ENCODE measurements around the gene CHD3. TPM values are rescaled to one million over a fixed set of nuclear protein-coding genes. Genes with fewer than 3 reads are reported as not detected.
"Not testable (repeated sequence)": the region's sequence is repeated elsewhere in the genome, so short reads cannot be mapped to it uniquely, and the experiment has no call there.

The CHD3 gene
- total RNA-seq, 1 donor, result 96.4 TPM

GRCh38 chr17:7855660-7856010 is 33.0 kb upstream of the CHD3 start:
- Histone ChIP-seq H3K4me1 (ENCODE audit: insufficient read depth, low read length) (peaks cover 48% of the 10 kb centered on the region), H3K27me3 (ENCODE audit: insufficient read depth, low read length) (no peaks in the 10 kb centered on the region), H3K4me3 (ENCODE audit: low read length) (no peak overlapping the region), H3K9me3 (ENCODE audit: low read depth, low read length) (no peaks in the 10 kb centered on the region)

GRCh38 chr17:7856011-7856810 is 32.4 kb upstream of the CHD3 start:
- H3K27me3 ChIP-seq (ENCODE audit: insufficient read depth, low read length), result no peaks in the 10 kb centered on the region
- H3K4me3 ChIP-seq (ENCODE audit: low read length), result peak overlapping the region; percentile 52
- peaks cover 43% of the 10 kb centered on the region for H3K4me1 ChIP-seq (ENCODE audit: insufficient read depth, low read length)
- H3K9me3 ChIP-seq (ENCODE audit: low read depth, low read length), result no peaks in the 10 kb centered on the region

GRCh38 chr17:7856811-7857712 is 31.5 kb upstream of the CHD3 start, which contains the start of gene NAA38:
Gene NAA38 (minus strand): TSS chr17:7857559. CDS start chr17:7857463, 96 bp downstream.
- no peaks in the 10 kb centered on the region for H3K9me3 ChIP-seq (ENCODE audit: low read depth, low read length)
- H3K4me3 ChIP-seq (ENCODE audit: low read length), result peak within 1 kb of the TSS; percentile 52
- peaks cover 35% of the 10 kb centered on the region for H3K4me1 ChIP-seq (ENCODE audit: insufficient read depth, low read length)
- no peaks in the 10 kb centered on the region for H3K27me3 ChIP-seq (ENCODE audit: insufficient read depth, low read length)

- H3K4me3 ChIP-seq (ENCODE audit: low read length), result peak within 1 kb of the TSS; percentile 52
- H3K4me1 ChIP-seq (ENCODE audit: insufficient read depth, low read length), result peaks cover 33% of the 10 kb centered on the region
- H3K9me3 ChIP-seq (ENCODE audit: low read depth, low read length), result no peaks in the 10 kb centered on the region
- H3K27me3 ChIP-seq (ENCODE audit: insufficient read depth, low read length), result no peaks in the 10 kb centered on the region
These were observed 30.7 kb upstream of the CHD3 start, which contains the start of gene CYB5D1 for GRCh38 chr17:7857713-7858521. Gene CYB5D1 (plus strand): TSS chr17:7858003. CDS start chr17:7858135, 132 bp downstream.

- Histone ChIP-seq H3K4me1 (ENCODE audit: insufficient read depth, low read length) (peaks cover 33% of the 10 kb centered on the region), H3K4me3 (ENCODE audit: low read length) (peak overlapping the region; percentile 52), H3K27me3 (ENCODE audit: insufficient read depth, low read length) (no peaks in the 10 kb centered on the region), H3K9me3 (ENCODE audit: low read depth, low read length) (no peaks in the 10 kb centered on the region)
These were observed 30.1 kb upstream of the CHD3 start for GRCh38 chr17:7858522-7858810.

- Histone ChIP-seq H3K4me3 (ENCODE audit: low read length) (no peak overlapping the region), H3K4me1 (ENCODE audit: insufficient read depth, low read length) (peaks cover 33% of the 10 kb centered on the region), H3K9me3 (ENCODE audit: low read depth, low read length) (no peaks in the 10 kb centered on the region), H3K27me3 (ENCODE audit: insufficient read depth, low read length) (no peaks in the 10 kb centered on the region)
These were observed 29.6 kb upstream of the CHD3 start for GRCh38 chr17:7859028-7859427.

GRCh38 chr17:7862692-7863437 is 25.7 kb upstream of the CHD3 start:
- no peaks in the 10 kb centered on the region for H3K9me3 ChIP-seq (ENCODE audit: low read depth, low read length)
- H3K4me1 ChIP-seq (ENCODE audit: insufficient read depth, low read length), result peaks cover 26% of the 10 kb centered on the region
- H3K27me3 ChIP-seq (ENCODE audit: insufficient read depth, low read length), result no peaks in the 10 kb centered on the region
- no peak overlapping the region for H3K4me3 ChIP-seq (ENCODE audit: low read length)

- not testable (repeated sequence) for H3K27me3 ChIP-seq (ENCODE audit: insufficient read depth, low read length); H3K4me3 ChIP-seq (ENCODE audit: low read length); H3K9me3 ChIP-seq (ENCODE audit: low read depth, low read length)
- peaks cover 28% of the 10 kb centered on the region for H3K4me1 ChIP-seq (ENCODE audit: insufficient read depth, low read length)
These were observed 24.2 kb upstream of the CHD3 start for GRCh38 chr17:7864384-7864783.

GRCh38 chr17:7864995-7865650 is 23.5 kb upstream of the CHD3 start:
- no peaks in the 10 kb centered on the region for H3K27me3 ChIP-seq (ENCODE audit: insufficient read depth, low read length)
- peaks cover 35% of the 10 kb centered on the region for H3K4me1 ChIP-seq (ENCODE audit: insufficient read depth, low read length)
- no peak overlapping the region for H3K4me3 ChIP-seq (ENCODE audit: low read length)
- H3K9me3 ChIP-seq (ENCODE audit: low read depth, low read length), result no peaks in the 10 kb centered on the region

- H3K4me3 ChIP-seq (ENCODE audit: low read length), result no peak overlapping the region
- H3K27me3 ChIP-seq (ENCODE audit: insufficient read depth, low read length), result no peaks in the 10 kb centered on the region
- H3K4me1 ChIP-seq (ENCODE audit: insufficient read depth, low read length), result peaks cover 57% of the 10 kb centered on the region
- H3K9me3 ChIP-seq (ENCODE audit: low read depth, low read length), result no peaks in the 10 kb centered on the region
These were observed 20.7 kb upstream of the CHD3 start for GRCh38 chr17:7867881-7868329.

- H3K4me3 ChIP-seq (ENCODE audit: low read length), result no peak overlapping the region
- H3K4me1 ChIP-seq (ENCODE audit: insufficient read depth, low read length), result peaks cover 64% of the 10 kb centered on the region
- H3K27me3 ChIP-seq (ENCODE audit: insufficient read depth, low read length), result no peaks in the 10 kb centered on the region
- H3K9me3 ChIP-seq (ENCODE audit: low read depth, low read length), result no peaks in the 10 kb centered on the region
These were observed 15.5 kb upstream of the CHD3 start for GRCh38 chr17:7873051-7873450.

GRCh38 chr17:7875804-7876370 is 12.7 kb upstream of the CHD3 start:
- Histone ChIP-seq H3K9me3 (ENCODE audit: low read depth, low read length) (no peaks in the 10 kb centered on the region), H3K4me1 (ENCODE audit: insufficient read depth, low read length) (peaks cover 51% of the 10 kb centered on the region), H3K4me3 (ENCODE audit: low read length) (no peak overlapping the region), H3K27me3 (ENCODE audit: insufficient read depth, low read length) (no peaks in the 10 kb centered on the region)

GRCh38 chr17:7878234-7878633 is 10.4 kb upstream of the CHD3 start:
- no peaks in the 10 kb centered on the region for H3K9me3 ChIP-seq (ENCODE audit: low read depth, low read length)
- H3K27me3 ChIP-seq (ENCODE audit: insufficient read depth, low read length), result no peaks in the 10 kb centered on the region
- peaks cover 59% of the 10 kb centered on the region for H3K4me1 ChIP-seq (ENCODE audit: insufficient read depth, low read length)
- H3K4me3 ChIP-seq (ENCODE audit: low read length), result no peak overlapping the region
